Activated CD8-positive, alpha-beta T cell treated with anti-CD3 and anti-CD28 coated beads, Interleukin-2, amount 10 ng/mL, durations not matched to agents 7 days and 5 days (primary cell): ENCODE data around the gene TMEM151B. TPM values are rescaled to one million over a fixed set of nuclear protein-coding genes. Genes with fewer than 3 reads are reported as not detected.

Source experiments
- ATAC-seq: fragments of 150-1000 bp; cut with Tn5 transposase; one replicate; pipeline ENCODE4 v1.10.0; 2021; ENCODE audit warnings: moderate library complexity
- CTCF ChIA-PET: fragments of 350-600 bp; sonication (Branson Sonifier 250); formaldehyde crosslinking; loops from one replicate; lab custom pipeline; 2021; ENCODE audit warnings: antibody characterized with exemption; lab: Charles Lee
- POLR2A ChIA-PET: fragments of 350-600 bp; sonication (Branson Sonifier 250); formaldehyde crosslinking; loops from one replicate; lab custom pipeline; 2021; ENCODE audit warnings: antibody characterized with exemption; lab: Charles Lee
- DNase-seq: peaks from one replicate; pipeline ENCODE4 v3.0.0-alpha.2; 2020
- H3K27ac Mint-ChIP-seq: one replicate; pipeline ENCODE4 v1.8.0; 2021; ENCODE audit warnings: mild to moderate bottlenecking, mixed read lengths
- H3K27me3 Mint-ChIP-seq: one replicate; pipeline ENCODE4 v1.8.0; 2021; ENCODE audit warnings: low read depth, mixed read lengths
- H3K36me3 Mint-ChIP-seq: one replicate; pipeline ENCODE4 v1.8.0; 2021; ENCODE audit warnings: low read depth, mixed read lengths
- H3K4me1 Mint-ChIP-seq: one replicate; pipeline ENCODE4 v1.8.0; 2021; ENCODE audit warnings: low read depth, mixed read lengths
- H3K4me3 Mint-ChIP-seq: one replicate; pipeline ENCODE4 v1.8.0; 2021; ENCODE audit warnings: mild to moderate bottlenecking, mixed read lengths
- H3K9me3 Mint-ChIP-seq: one replicate; pipeline ENCODE4 v1.8.0; 2022; ENCODE audit warnings: mixed read lengths; ENCODE audit not compliant: insufficient read depth
- total RNA-seq, 2 experiments: library from RNA; stranded (reverse); gene quantifications; one replicate each; pipeline ENCODE4 v1.2.3, GENCODE V29; 2021

The TMEM151B gene
- total RNA-seq, 2 experiments from 2014 or later = not detected

GRCh38 chr6:44268095-44268628, 2.1 kb upstream of the TMEM151B start:
- CTCF ChIA-PET = interaction anchor here (0.7 to 7.4 kb wide), 25 partner anchors 10 to 190 kb away, joined by 3 to 137 read pairs (median 5); partner anchors contain the start of genes AARS2, HSP90AB1, SLC29A1 and SLC35B2

GRCh38 chr6:44269178-44269920, 901 bp upstream of the TMEM151B start:
- peaks cover 46% of the 10 kb centered on the region for H3K27me3 Mint-ChIP-seq
- ChIA-PET POLR2A (no interaction called here), CTCF (interaction anchor here (1.0 to 7.4 kb wide), 12 partner anchors 9 to 188 kb away, joined by 3 to 137 read pairs (median 8); partner anchors contain the start of genes AARS2 and HSP90AB1)
- no peak for ATAC-seq
- no peak overlapping the region for H3K4me3 Mint-ChIP-seq
- H3K36me3 Mint-ChIP-seq = peaks cover 6% of the 10 kb centered on the region
- peaks cover 39% of the 10 kb centered on the region for H3K4me1 Mint-ChIP-seq
- DNase-seq = no peak
- H3K27ac Mint-ChIP-seq = no peak overlapping the region
- H3K9me3 Mint-ChIP-seq = no peaks in the 10 kb centered on the region

More at GRCh38 chr6:44268095-44268628, 2.1 kb upstream of the TMEM151B start:
- Mint-ChIP-seq H3K36me3 (peaks cover 16% of the 10 kb centered on the region), H3K4me3 (no peak overlapping the region), H3K27ac (no peak overlapping the region), H3K27me3 (peaks cover 36% of the 10 kb centered on the region), H3K4me1 (peaks cover 49% of the 10 kb centered on the region), H3K9me3 (no peaks in the 10 kb centered on the region)
- POLR2A ChIA-PET = interaction anchor here (1.0 to 1.4 kb wide), 4 partner anchors 23 to 66 kb away, joined by 3 to 4 read pairs (median 3); no protein-coding TSS in a partner anchor
- DNase-seq (peak; percentile 76), ATAC-seq (no peak)

GRCh38 chr6:44270526-44271405, 516 bp downstream of the TMEM151B start:
- DNase-seq (no peak), ATAC-seq (no peak)
- H3K27me3 Mint-ChIP-seq = peaks cover 52% of the 10 kb centered on the region
- peaks cover 32% of the 10 kb centered on the region for H3K4me1 Mint-ChIP-seq
- H3K27ac Mint-ChIP-seq = no peak overlapping the region
- POLR2A ChIA-PET = interaction anchor here (0.6 to 1.3 kb wide), 3 partner anchors 40 to 1106 kb away, joined by 3 read pairs; partner anchors contain the start of gene CDC5L
- CTCF ChIA-PET = interaction anchor here (6.5 to 7.4 kb wide), 2 partner anchors 42 to 65 kb away, joined by 49 to 137 read pairs; partner anchors contain the start of gene AARS2
- no peaks in the 10 kb centered on the region for H3K36me3 Mint-ChIP-seq
- H3K4me3 Mint-ChIP-seq = no peak overlapping the region
- no peaks in the 10 kb centered on the region for H3K9me3 Mint-ChIP-seq

- ChIA-PET POLR2A (interaction anchor here (1.3 kb wide), 1 partner anchor 39 kb away, joined by 3 read pairs; no protein-coding TSS in a partner anchor), CTCF (interaction anchor here (1.2 to 6.5 kb wide), 3 partner anchors 9 to 42 kb away, joined by 3 to 49 read pairs (median 5); partner anchors contain the start of gene AARS2)
- H3K4me1 Mint-ChIP-seq = peaks cover 26% of the 10 kb centered on the region
- no peaks in the 10 kb centered on the region for H3K36me3 Mint-ChIP-seq
- H3K27me3 Mint-ChIP-seq = peaks cover 53% of the 10 kb centered on the region
- no peaks in the 10 kb centered on the region for H3K9me3 Mint-ChIP-seq
- no peak for ATAC-seq
- no peak for DNase-seq
- H3K27ac Mint-ChIP-seq = no peak overlapping the region
- no peak overlapping the region for H3K4me3 Mint-ChIP-seq
Measured at GRCh38 chr6:44271406-44271723, 1.1 kb downstream of the TMEM151B start.

GRCh38 chr6:44271914-44272313, 1.7 kb downstream of the TMEM151B start:
- DNase-seq (no peak), ATAC-seq (no peak)
- POLR2A ChIA-PET = interaction anchor here (0.6 to 1.3 kb wide), 3 partner anchors 25 to 61 kb away, joined by 3 to 5 read pairs (median 3); partner anchors contain the start of gene HSP90AB1
- Mint-ChIP-seq H3K27ac (no peak overlapping the region), H3K4me1 (peaks cover 20% of the 10 kb centered on the region), H3K4me3 (no peak overlapping the region), H3K36me3 (no peaks in the 10 kb centered on the region), H3K27me3 (peaks cover 57% of the 10 kb centered on the region), H3K9me3 (no peaks in the 10 kb centered on the region)
- CTCF ChIA-PET = interaction anchor here (1.2 to 6.5 kb wide), 3 partner anchors 10 to 41 kb away, joined by 3 to 49 read pairs (median 5); partner anchors contain the start of gene AARS2

- no peak for DNase-seq
- H3K27me3 Mint-ChIP-seq = peaks cover 63% of the 10 kb centered on the region
- peaks cover 17% of the 10 kb centered on the region for H3K4me1 Mint-ChIP-seq
- H3K27ac Mint-ChIP-seq = no peak overlapping the region
- ChIA-PET POLR2A (interaction anchor here (0.6 to 1.2 kb wide), 2 partner anchors 26 to 60 kb away, joined by 3 to 5 read pairs; partner anchors contain the start of gene HSP90AB1), CTCF (interaction anchor here (1.2 to 1.3 kb wide), 2 partner anchors 10 to 32 kb away, joined by 3 to 5 read pairs; no protein-coding TSS in a partner anchor)
- H3K36me3 Mint-ChIP-seq = no peaks in the 10 kb centered on the region
- H3K4me3 Mint-ChIP-seq = no peak overlapping the region
- ATAC-seq = no peak
- H3K9me3 Mint-ChIP-seq = no peaks in the 10 kb centered on the region
Measured at GRCh38 chr6:44272529-44272928, 2.3 kb downstream of the TMEM151B start.

GRCh38 chr6:44272999-44273566, 2.8 kb downstream of the TMEM151B start:
- Mint-ChIP-seq H3K36me3 (no peaks in the 10 kb centered on the region), H3K9me3 (no peaks in the 10 kb centered on the region), H3K4me3 (no peak overlapping the region), H3K4me1 (peaks cover 13% of the 10 kb centered on the region), H3K27ac (no peak overlapping the region), H3K27me3 (peaks cover 69% of the 10 kb centered on the region)
- CTCF ChIA-PET = interaction anchor here (1.3 kb wide), 2 partner anchors 31 to 32 kb away, joined by 5 read pairs; no protein-coding TSS in a partner anchor
- ATAC-seq (no peak), DNase-seq (no peak)
- POLR2A ChIA-PET = interaction anchor here (1.2 kb wide), 1 partner anchor 26 kb away, joined by 5 read pairs; the partner anchor contains the start of gene HSP90AB1

- no peaks in the 10 kb centered on the region for H3K36me3 Mint-ChIP-seq
Measured at GRCh38 chr6:44273617-44274016, 3.4 kb downstream of the TMEM151B start.

GRCh38 chr6:44275271-44275748, 5.1 kb downstream of the TMEM151B start:
- no peak for DNase-seq

More at GRCh38 chr6:44273617-44274016, 3.4 kb downstream of the TMEM151B start:
- ChIA-PET CTCF (interaction anchor here (1.3 kb wide), 1 partner anchor 31 kb away, joined by 5 read pairs; no protein-coding TSS in a partner anchor), POLR2A (no interaction called here)
- peaks cover 72% of the 10 kb centered on the region for H3K27me3 Mint-ChIP-seq
- H3K4me3 Mint-ChIP-seq = no peak overlapping the region
- ATAC-seq = no peak
- H3K27ac Mint-ChIP-seq = no peak overlapping the region
- no peaks in the 10 kb centered on the region for H3K9me3 Mint-ChIP-seq
- DNase-seq = no peak
- peaks cover 13% of the 10 kb centered on the region for H3K4me1 Mint-ChIP-seq

More at GRCh38 chr6:44275271-44275748, 5.1 kb downstream of the TMEM151B start:
- CTCF ChIA-PET = interaction anchor here (0.7 to 1.0 kb wide), 2 partner anchors 38 to 95 kb away, joined by 4 read pairs; partner anchors contain the start of gene AARS2
- no peak overlapping the region for H3K27ac Mint-ChIP-seq
- H3K9me3 Mint-ChIP-seq = no peaks in the 10 kb centered on the region
- H3K4me3 Mint-ChIP-seq = no peak overlapping the region
- POLR2A ChIA-PET = no interaction called here
- H3K27me3 Mint-ChIP-seq = peaks cover 68% of the 10 kb centered on the region
- peaks cover 3% of the 10 kb centered on the region for H3K4me1 Mint-ChIP-seq
- ATAC-seq = peak; percentile 6
- H3K36me3 Mint-ChIP-seq = no peaks in the 10 kb centered on the region
